Thymus (tissue), 11 donors: Measurements from ENCODE around the gene ZNF559. TPM values are rescaled to one million over a fixed set of nuclear protein-coding genes. Genes with fewer than 3 reads are reported as not detected.
"Not testable (repeated sequence)": the region's sequence is repeated elsewhere in the genome, so short reads cannot be mapped to it uniquely, and the experiment has no call there.

Source experiments
- DNase-seq, 9 donors: peaks; one replicate each; pipeline ENCODE4 v3.0.0-alpha.2; 2013; ENCODE audit warnings: low spot score in 9 of 9, low read depth in 6 of 9, missing footprints in 1 of 9
- H3K27ac ChIP-seq, 2 donors: one replicate each; pipeline ENCODE4 v1.5.1; 2013; ENCODE audit warnings: control low read depth in 1 of 2, low read depth in 1 of 2, low read length in 1 of 2, mild to moderate bottlenecking in 1 of 2, moderate library complexity in 1 of 2
- H3K27me3 ChIP-seq, 2 donors: one replicate each; pipeline ENCODE4 v1.5.1; 2013; ENCODE audit warnings: low read length in 1 of 2; ENCODE audit not compliant: control insufficient read depth in 2 of 2, insufficient read depth in 1 of 2
- H3K36me3 ChIP-seq, 2 donors: one replicate each; pipeline ENCODE4 v1.5.1; 2013; ENCODE audit warnings: low read length in 1 of 2, mild to moderate bottlenecking in 1 of 2, moderate library complexity in 1 of 2; ENCODE audit not compliant: control insufficient read depth in 2 of 2, insufficient read depth in 2 of 2
- H3K4me1 ChIP-seq, 2 donors: one replicate each; pipeline ENCODE4 v1.5.1; 2013; ENCODE audit warnings: low read length in 2 of 2; ENCODE audit not compliant: control insufficient read depth in 2 of 2, insufficient read depth in 2 of 2
- H3K4me3 ChIP-seq, 2 donors: one replicate each; pipeline ENCODE4 v1.5.1; 2013; ENCODE audit warnings: low read length in 2 of 2, control low read depth in 1 of 2, mild to moderate bottlenecking in 1 of 2
- H3K9me3 ChIP-seq, 2 donors: one replicate each; pipeline ENCODE4 v1.5.1; 2013; ENCODE audit warnings: low read length in 1 of 2, mild to moderate bottlenecking in 1 of 2; ENCODE audit not compliant: control insufficient read depth in 2 of 2, insufficient read depth in 1 of 2
- WGBS: extraction: QIAGEN DNeasy Blood & Tissue Kit; methylation state at CpG from one replicate; pipeline ENCODE4 v1.1.7; 2013; 5-methylcytosine and 5-hydroxymethylcytosine counted together
- polyA plus RNA-seq: library from polyadenylated mRNA; stranded (reverse); fragments of 200-250 nt; gene quantifications from one replicate; pipeline ENCODE4 v1.2.3, GENCODE V29; 2013
- total RNA-seq: library from RNA; stranded (reverse); fragments of 120-200 nt; gene quantifications from one replicate; pipeline ENCODE4 v1.2.4, GENCODE V29; 2013
- donor health status: healthy.

Gene ZNF559
- total and polyA plus RNA-seq, 2 donors: 27.7 to 72.1 TPM

DNA sequence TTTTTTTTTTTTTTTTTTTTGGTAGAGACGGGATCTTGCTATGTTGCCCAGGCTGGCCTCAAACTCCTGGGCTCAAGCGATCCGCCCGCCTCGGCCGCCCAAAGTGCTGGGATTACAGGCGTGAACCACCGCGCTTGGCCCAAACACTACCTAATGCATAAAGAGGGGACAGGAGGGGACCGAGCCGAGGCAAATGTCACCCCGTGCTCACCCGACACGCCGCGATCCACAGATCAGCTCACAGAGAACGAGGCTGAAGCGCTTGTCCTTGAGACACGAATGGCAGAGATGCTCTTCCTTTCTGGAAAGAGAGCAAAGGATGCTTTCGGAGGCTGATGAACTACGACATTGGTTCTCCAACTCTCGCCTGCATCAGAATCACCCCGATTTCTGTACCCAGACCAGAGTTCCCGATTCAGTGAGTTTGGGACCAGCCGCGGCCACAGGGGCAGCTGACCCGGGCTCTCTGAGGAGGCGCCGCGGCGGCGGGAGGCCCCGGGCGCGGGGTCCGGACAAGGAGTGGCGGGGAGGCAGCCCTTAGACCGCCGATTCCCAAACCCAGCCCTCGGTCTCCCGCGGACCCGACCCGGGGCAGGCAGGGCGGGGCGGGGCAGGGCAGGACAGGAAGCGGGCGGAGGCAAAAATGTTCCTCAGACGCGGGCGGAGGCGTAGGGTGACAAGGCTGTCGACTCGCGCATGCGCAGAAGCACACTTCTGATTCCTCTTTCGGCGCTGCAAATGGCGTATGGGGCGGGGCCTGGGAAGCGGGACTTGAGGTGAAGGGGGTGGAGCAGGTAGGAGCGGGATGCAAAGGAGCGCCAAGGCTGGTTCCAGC, 14.6 kb upstream of the ZNF559 start, which contains the start of gene ZNF699:
ZNF699 (minus strand) TSS at position 700 of the 835 bp plus-strand sequence. CDS start 4,719 bp downstream, outside the sequence.
- Histone ChIP-seq H3K9me3 (peaks cover 0 to 21% of the 10 kb centered on the region in 2 donors), H3K36me3 (peaks cover 2 to 8% of the 10 kb centered on the region in 2 donors), H3K27ac (peak within 1 kb of the TSS; percentile 81 to 92), H3K27me3 (no peaks in the 10 kb centered on the region), H3K4me3 (peak within 1 kb of the TSS; percentile 57 to 75), H3K4me1 (peaks cover 3 to 4% of the 10 kb centered on the region in 2 donors)
- peak; percentile 91 to 99 (median 97) for DNase-seq
- 1% methylated on average over 63 of the region's 63 CpGs for WGBS

DNA sequence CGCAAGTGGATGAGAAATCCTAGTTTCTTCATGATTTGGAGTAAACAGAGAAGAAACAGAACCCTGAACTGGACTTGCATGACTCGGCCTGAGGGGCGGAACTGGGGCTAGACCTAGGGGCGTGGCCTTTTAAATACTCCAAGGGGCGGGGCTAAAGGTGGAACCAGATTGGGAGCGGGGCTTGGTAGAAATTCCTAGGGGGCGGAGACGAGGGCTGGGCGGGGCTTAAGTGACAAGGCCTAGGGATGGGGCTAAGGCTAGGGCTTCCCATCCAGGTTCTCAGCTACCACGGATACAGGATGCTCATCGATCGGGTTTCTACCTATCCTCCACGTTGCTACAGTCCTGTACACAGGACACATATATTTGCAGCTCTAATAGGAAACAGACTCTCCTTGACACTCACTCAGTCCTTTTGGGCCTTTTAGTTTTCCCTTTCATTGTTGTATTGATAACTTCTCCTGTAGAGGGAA, 14.0 kb upstream of the ZNF559 start:
- Histone ChIP-seq H3K27ac (peak overlapping the region; percentile 81 to 85), H3K27me3 (no peaks in the 10 kb centered on the region), H3K9me3 (peaks cover 0 to 23% of the 10 kb centered on the region in 2 donors), H3K4me1 (peaks cover 3 to 4% of the 10 kb centered on the region in 2 donors), H3K36me3 (peaks cover 0 to 3% of the 10 kb centered on the region in 2 donors), H3K4me3 (peak overlapping the region; percentile 57 to 75)
- WGBS: 8% methylated on average over 13 of the region's 13 CpGs
- no peak for DNase-seq

DNA sequence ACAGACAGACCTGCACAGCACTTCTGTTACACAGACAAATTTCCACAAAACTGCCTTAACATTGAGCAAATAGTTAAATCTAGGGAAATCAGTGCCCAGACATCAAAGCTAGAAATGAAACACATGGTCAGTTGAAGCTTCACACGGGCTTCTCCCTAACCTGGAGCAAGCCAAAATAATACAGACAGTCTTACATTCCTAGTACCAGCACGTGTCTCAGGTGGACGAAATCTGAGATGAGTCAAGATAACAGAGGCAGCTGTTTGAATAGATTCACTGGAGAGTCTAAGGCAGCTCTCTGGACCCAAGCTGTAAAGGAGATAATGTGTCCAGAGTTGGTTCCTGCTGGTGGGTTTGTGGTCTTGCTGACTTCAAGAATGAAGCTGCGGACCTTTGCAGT, 10.2 kb upstream of the ZNF559 start:
- 82% methylated on average over 4 of the region's 4 CpGs for WGBS
- peaks cover 0 to 23% of the 10 kb centered on the region in 2 donors for H3K9me3 ChIP-seq
- no peak overlapping the region for H3K4me3 ChIP-seq
- peaks cover 0 to 3% of the 10 kb centered on the region in 2 donors for H3K4me1 ChIP-seq
- no peaks in the 10 kb centered on the region for H3K36me3 ChIP-seq
- H3K27ac ChIP-seq: no peak overlapping the region
- DNase-seq: no peak
- H3K27me3 ChIP-seq: no peaks in the 10 kb centered on the region

DNA sequence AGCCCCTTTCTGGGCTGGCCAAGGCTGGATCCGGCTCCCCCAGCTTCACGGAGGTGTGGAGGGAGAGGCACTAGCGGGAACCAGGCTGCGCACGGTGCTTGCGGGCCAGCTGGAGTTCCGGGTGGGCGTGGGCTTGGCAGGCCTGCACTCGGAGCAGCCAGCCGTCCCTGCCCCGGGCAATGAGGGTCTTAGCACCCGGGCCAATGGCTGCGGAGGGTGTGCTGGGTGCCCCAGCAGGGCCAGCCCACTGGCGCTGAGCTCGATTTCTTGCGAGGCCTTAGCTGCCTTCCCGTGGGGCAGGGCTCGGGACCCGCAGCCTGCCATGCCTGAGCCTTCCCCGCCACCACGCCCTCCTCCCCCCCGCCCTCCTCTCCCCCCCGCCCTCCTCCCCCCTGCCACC, 2.6 kb upstream of the ZNF559 start:
- DNase-seq: no peak
- Histone ChIP-seq H3K27ac (no peak overlapping the region), H3K4me3 (no peak overlapping the region), H3K27me3 (no peaks in the 10 kb centered on the region), H3K9me3 (peaks cover 0 to 38% of the 10 kb centered on the region in 2 donors), H3K36me3 (no peaks in the 10 kb centered on the region), H3K4me1 (peaks cover 6 to 9% of the 10 kb centered on the region in 2 donors)
- 97% methylated on average over 23 of the region's 23 CpGs for WGBS

DNA sequence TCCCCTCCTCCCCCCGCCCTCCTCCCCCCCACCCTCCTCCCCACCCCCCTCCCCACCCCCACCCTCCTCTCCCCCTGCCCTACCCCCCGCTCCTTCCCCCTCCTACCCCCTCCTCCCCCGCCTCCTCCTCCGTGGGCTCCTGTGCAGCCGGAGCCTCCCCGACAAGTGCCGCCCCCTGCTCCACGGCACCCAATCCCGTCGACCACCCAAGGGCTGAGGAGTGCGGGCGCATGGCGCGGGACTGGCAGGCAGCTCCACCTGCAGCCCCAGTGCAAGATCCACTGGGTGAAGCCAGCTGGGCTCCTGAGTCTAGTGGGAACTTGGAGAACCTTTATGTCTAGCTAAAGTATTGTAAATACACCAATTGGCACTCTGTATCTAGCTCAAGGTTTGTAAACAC, 2.2 kb upstream of the ZNF559 start:
- peaks cover 0 to 38% of the 10 kb centered on the region in 2 donors for H3K9me3 ChIP-seq
- not testable (repeated sequence) for H3K4me1 ChIP-seq, H3K36me3 ChIP-seq, H3K4me3 ChIP-seq, H3K27ac ChIP-seq, DNase-seq, H3K27me3 ChIP-seq
- WGBS: 94% methylated on average over 10 of the region's 14 CpGs

DNA sequence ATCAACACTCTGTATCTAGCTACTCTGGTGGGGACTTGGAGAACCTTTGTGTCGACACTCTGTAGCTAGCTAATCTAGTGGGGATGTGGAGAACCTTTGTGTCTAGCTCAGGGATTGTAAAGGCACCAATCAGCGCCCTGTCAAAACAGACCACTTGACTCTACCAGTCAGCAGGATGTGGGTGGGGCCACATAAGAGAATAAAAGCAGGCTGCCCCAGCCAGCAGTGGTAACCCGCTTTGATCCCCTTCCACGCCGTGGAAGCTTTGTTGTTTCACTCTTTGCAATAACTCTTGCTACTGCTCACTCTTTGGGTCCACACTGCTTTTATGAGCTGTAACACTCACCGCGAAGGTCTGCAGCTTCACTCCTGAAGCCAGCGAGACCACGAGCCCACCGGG, 1.8 kb upstream of the ZNF559 start:
- peaks cover 0 to 38% of the 10 kb centered on the region in 2 donors for H3K9me3 ChIP-seq
- H3K4me3 ChIP-seq, DNase-seq, H3K27ac ChIP-seq, H3K27me3 ChIP-seq, H3K36me3 ChIP-seq, H3K4me1 ChIP-seq: not testable (repeated sequence)
- WGBS: 96% methylated on average over 10 of the region's 10 CpGs

DNA sequence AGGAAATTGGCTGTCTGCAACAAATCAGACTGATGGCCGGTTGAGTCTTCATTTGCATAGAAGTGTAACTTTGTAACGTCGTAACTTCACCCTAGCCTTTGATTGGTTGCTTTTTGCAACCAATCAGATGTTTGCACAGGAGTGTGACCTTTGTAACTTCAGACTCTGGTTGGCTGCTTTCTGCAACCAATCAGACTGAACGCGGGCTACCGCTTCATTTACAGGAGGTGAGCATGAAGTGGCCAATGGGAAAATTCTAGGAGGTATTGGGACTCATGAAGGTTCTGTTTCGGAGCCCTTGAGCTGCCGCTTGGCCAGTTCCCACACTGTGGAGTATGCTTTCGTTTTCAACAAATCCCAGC, 441 bp upstream of the ZNF559 start:
- Histone ChIP-seq H3K9me3 (peaks cover 2 to 42% of the 10 kb centered on the region in 2 donors), H3K36me3 (peaks cover 0 to 3% of the 10 kb centered on the region in 2 donors), H3K27ac (peak overlapping the region; percentile 93 to 96), H3K27me3 (no peaks in the 10 kb centered on the region), H3K4me3 (peak overlapping the region; percentile 86 to 89), H3K4me1 (peaks cover 6 to 9% of the 10 kb centered on the region in 2 donors)
- no peak for DNase-seq
- 8% methylated on average over 9 of the region's 9 CpGs for WGBS

DNA sequence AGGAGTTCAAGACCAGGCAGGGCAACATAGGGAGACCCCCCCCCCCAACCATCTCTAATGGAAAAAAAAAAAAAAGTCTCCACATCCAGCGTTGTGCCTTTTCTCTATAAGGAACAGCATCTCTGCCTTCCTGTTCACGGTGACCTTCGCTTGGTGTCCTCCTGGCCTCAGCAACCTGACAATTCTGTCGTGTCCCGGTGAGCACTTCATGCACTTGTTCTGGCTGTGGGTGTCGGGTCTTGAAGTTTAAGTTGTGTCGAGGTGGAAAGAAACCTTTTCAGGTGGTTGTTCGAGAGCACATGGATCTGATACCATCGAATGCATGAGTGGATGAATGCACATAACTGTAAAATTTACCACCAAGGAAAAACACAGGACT, 594 bp downstream of the ZNF559 start:
- Histone ChIP-seq H3K27me3 (no peaks in the 10 kb centered on the region), H3K36me3 (peaks cover 0 to 5% of the 10 kb centered on the region in 2 donors), H3K4me1 (peaks cover 6 to 9% of the 10 kb centered on the region in 2 donors), H3K27ac (peak overlapping the region; percentile 93 to 96), H3K4me3 (peak overlapping the region; percentile 86 to 89), H3K9me3 (peaks cover 2 to 44% of the 10 kb centered on the region in 2 donors)
- 48% methylated on average over 9 of the region's 9 CpGs for WGBS
- DNase-seq: no peak

DNA sequence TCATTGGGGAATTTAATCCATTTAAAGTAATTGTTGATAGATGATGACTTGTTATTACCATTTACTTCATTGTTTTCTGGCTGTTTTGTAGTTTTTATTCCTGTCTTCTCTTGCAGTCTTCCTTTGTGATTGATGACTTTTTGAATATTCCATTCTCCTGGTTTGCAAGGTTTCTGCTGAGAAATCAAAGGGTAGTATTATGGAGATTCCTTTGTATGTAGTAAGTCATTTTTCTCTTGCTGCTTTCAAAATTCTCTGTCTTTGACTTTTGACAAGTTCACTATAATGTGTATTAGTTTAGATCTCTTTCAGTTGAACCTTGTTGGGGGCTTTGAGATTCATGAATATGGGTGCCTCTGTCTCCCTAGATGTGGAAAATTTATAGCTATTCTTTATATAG, 6.0 kb downstream of the ZNF559 start:
- Histone ChIP-seq H3K4me1 (no peaks in the 10 kb centered on the region), H3K4me3 (no peak overlapping the region), H3K9me3 (peaks cover 11 to 36% of the 10 kb centered on the region in 2 donors), H3K27me3 (no peaks in the 10 kb centered on the region), H3K36me3 (peaks cover 12 to 25% of the 10 kb centered on the region in 2 donors), H3K27ac (no peak overlapping the region)
- no peak for DNase-seq
